HG03135 (cell line): Measurements from ENCODE around the gene PTGES.

Experiments
- ATAC-seq: cut with Tn5 transposase; IDR thresholded peaks from one replicate; pipeline ENCODE4 v1.9.1; 2021; ENCODE audit warnings: mild to moderate bottlenecking, moderate library complexity; ENCODE audit not compliant: unreplicated experiment

PTGES gene

GRCh38 chr9:129696944-129697655 is 55.7 kb downstream of the PTGES start:
- no peak for ATAC-seq

GRCh38 chr9:129695870-129696269 is 57.0 kb downstream of the PTGES start:
- ATAC-seq, result no peak

- no peak for ATAC-seq
Measured at GRCh38 chr9:129694243-129694646, 58.6 kb downstream of the PTGES start.

GRCh38 chr9:129693741-129694140 is 59.1 kb downstream of the PTGES start:
- no peak for ATAC-seq

DNA sequence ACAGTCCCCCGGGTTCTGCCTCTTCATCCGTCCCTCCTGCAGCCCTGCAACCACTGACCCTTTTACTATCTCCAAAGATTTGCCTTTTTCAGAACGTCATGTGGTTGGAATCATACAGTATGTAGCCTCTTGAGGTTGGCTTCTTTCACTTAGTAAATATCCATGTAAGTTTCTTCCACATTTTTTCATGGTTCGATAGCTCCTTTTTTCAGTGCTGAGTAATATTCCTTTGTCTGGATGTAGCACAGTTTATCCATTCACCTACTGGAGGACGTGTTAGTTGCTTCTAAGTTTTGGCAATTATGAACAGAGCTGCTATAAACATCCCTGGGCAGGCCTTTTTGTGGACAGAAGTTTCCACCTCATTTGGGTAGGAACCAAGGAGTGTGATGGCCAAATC is 60.3 kb downstream of the PTGES start:
- no peak for ATAC-seq
